Endodermal cell (in vitro differentiated cells): ENCODE results near the gene DOHH. TPM values are rescaled to one million over a fixed set of nuclear protein-coding genes. Genes with fewer than 3 reads are reported as not detected.

Source experiments
- DNase-seq: peaks from one replicate; pipeline ENCODE4 v3.0.0-alpha.2; 2017
- H3K27ac ChIP-seq: 2 replicates; pipeline ENCODE4 v1.5.1; 2013; ENCODE audit warnings: mild to moderate bottlenecking, low read depth, low read length, moderate library complexity
- H3K27me3 ChIP-seq: 2 replicates; pipeline ENCODE4 v1.6.1; 2013; ENCODE audit warnings: mild to moderate bottlenecking, low read length, moderate library complexity; ENCODE audit not compliant: insufficient read depth, control insufficient read depth, poor library complexity, severe bottlenecking
- H3K36me3 ChIP-seq: 2 replicates; pipeline ENCODE4 v1.7.0; 2013; ENCODE audit warnings: mild to moderate bottlenecking, low read length, moderate library complexity; ENCODE audit not compliant: control insufficient read depth, insufficient read depth
- H3K4me1 ChIP-seq: one replicate; pipeline ENCODE4 v1.7.0; 2013; ENCODE audit warnings: low read length; ENCODE audit not compliant: control insufficient read depth, insufficient read depth
- H3K4me3 ChIP-seq: 2 replicates; pipeline ENCODE4 v1.5.1; 2013; ENCODE audit warnings: mild to moderate bottlenecking, low read length, moderate library complexity
- H3K9ac ChIP-seq: 2 replicates; pipeline ENCODE4 v1.6.1; 2013; ENCODE audit warnings: mild to moderate bottlenecking, low read length, moderate library complexity; ENCODE audit not compliant: poor library complexity, severe bottlenecking; ENCODE audit errors: extremely low read depth
- H3K9me3 ChIP-seq: 2 replicates; pipeline ENCODE4 v1.6.1; 2013; ENCODE audit warnings: mild to moderate bottlenecking, low read length, moderate library complexity; ENCODE audit not compliant: control insufficient read depth
- H3K27ac Mint-ChIP-seq: 2 replicates; pipeline ENCODE4 v1.8.0; 2020; ENCODE audit warnings: mixed read lengths
- H3K27me3 Mint-ChIP-seq: 2 replicates; pipeline ENCODE4 v1.8.0; 2021; ENCODE audit warnings: mild to moderate bottlenecking, mixed read lengths; ENCODE audit not compliant: insufficient read depth
- H3K36me3 Mint-ChIP-seq: 2 replicates; pipeline ENCODE4 v1.8.0; 2020; ENCODE audit warnings: low read depth, mixed read lengths
- H3K4me1 Mint-ChIP-seq: 2 replicates; pipeline ENCODE4 v1.8.0; 2020; ENCODE audit warnings: mixed read lengths
- H3K4me3 Mint-ChIP-seq: 2 replicates; pipeline ENCODE4 v1.8.0; 2020; ENCODE audit warnings: mild to moderate bottlenecking, moderate library complexity, mixed read lengths
- H3K9me3 Mint-ChIP-seq: 2 replicates; pipeline ENCODE4 v1.8.0; 2020; ENCODE audit warnings: mild to moderate bottlenecking, mixed read lengths
- CTCF ChIP-seq: fragments of 200-600 bp; sonication (generic); conservative IDR thresholded peaks from 2 replicates; pipeline ENCODE4 v1.5.0; 2021; ENCODE audit warnings: antibody characterized with exemption, mild to moderate bottlenecking
- WGBS, 2 experiments: methylation state at CpG; one replicate each; pipeline versions ENCODE4 v1.1.5 to v1.1.7; 2013; ENCODE audit warnings: missing lambda C conversion rate in 2 of 2, mixed read lengths in 1 of 2; ENCODE audit not compliant: insufficient coverage in 1 of 2, insufficient read length in 1 of 2; 5-methylcytosine and 5-hydroxymethylcytosine counted together
- total RNA-seq, 2 donors: library from RNA; stranded (reverse); fragmentation: NEBNext Ultra II Directional in 1 of 2; extraction: Animal tissue kit (Norgen Biotek cat#: 25700) in 1 of 2; gene quantifications; 2 replicates in 1 of 2; 3 replicates in 1 of 2; pipeline ENCODE4 v1.2.1, GENCODE V29; 2021

The DOHH gene
- total RNA-seq, 2 donors from 2014 or later, result 13.4 to 14.3 TPM

GRCh38 chr19:3543150-3544057, 42.9 kb upstream of the DOHH start:
- Histone ChIP-seq H3K9me3 (no peaks in the 10 kb centered on the region), H3K4me1 (no peaks in the 10 kb centered on the region), H3K36me3 (peaks cover 23% of the 10 kb centered on the region), H3K4me3 (no peak overlapping the region), H3K27ac (no peak overlapping the region), H3K27me3 (no peaks in the 10 kb centered on the region), H3K9ac (no peak overlapping the region)
- H3K27me3 Mint-ChIP-seq, result no peaks in the 10 kb centered on the region
- 96 to 98% methylated on average over 18 to 47 of the region's 47 CpGs for WGBS, 2 experiments
- H3K4me1 Mint-ChIP-seq, result no peaks in the 10 kb centered on the region
- H3K9me3 Mint-ChIP-seq, result no peaks in the 10 kb centered on the region
- no peak for DNase-seq
- no peak for TF ChIP-seq CTCF
- H3K27ac Mint-ChIP-seq, result no peak overlapping the region
- H3K4me3 Mint-ChIP-seq, result no peak overlapping the region
- H3K36me3 Mint-ChIP-seq, result peaks cover 21% of the 10 kb centered on the region

- H3K4me3 Mint-ChIP-seq, result no peak overlapping the region
- no peak overlapping the region for H3K27ac Mint-ChIP-seq
- Histone ChIP-seq H3K9me3 (no peaks in the 10 kb centered on the region), H3K4me3 (no peak overlapping the region), H3K9ac (no peak overlapping the region), H3K4me1 (no peaks in the 10 kb centered on the region), H3K27me3 (no peaks in the 10 kb centered on the region), H3K27ac (no peak overlapping the region), H3K36me3 (peaks cover 25% of the 10 kb centered on the region)
- TF ChIP-seq CTCF, result no peak
- DNase-seq, result no peak
- H3K27me3 Mint-ChIP-seq, result no peaks in the 10 kb centered on the region
- WGBS, 2 experiments, result 100% methylated on average over 1 of the region's 1 CpG; no CpG with 5 or more reads in 1 of the 2 experiments
- no peaks in the 10 kb centered on the region for H3K9me3 Mint-ChIP-seq
- peaks cover 28% of the 10 kb centered on the region for H3K36me3 Mint-ChIP-seq
- H3K4me1 Mint-ChIP-seq, result no peaks in the 10 kb centered on the region
Observed at GRCh38 chr19:3539756-3540118, 39.3 kb upstream of the DOHH start.

- Mint-ChIP-seq H3K4me1 (no peaks in the 10 kb centered on the region), H3K36me3 (peaks cover 33% of the 10 kb centered on the region), H3K9me3 (no peaks in the 10 kb centered on the region), H3K4me3 (no peak within 1 kb of the TSS), H3K27ac (no peak within 1 kb of the TSS), H3K27me3 (no peaks in the 10 kb centered on the region)
- no peaks in the 10 kb centered on the region for H3K9me3 ChIP-seq
- no peak for TF ChIP-seq CTCF
- no peak within 1 kb of the TSS for H3K27ac ChIP-seq
- H3K9ac ChIP-seq, result no peak within 1 kb of the TSS
- peak; percentile 69 for DNase-seq
- peaks cover 25% of the 10 kb centered on the region for H3K36me3 ChIP-seq
- H3K4me3 ChIP-seq, result no peak within 1 kb of the TSS
- WGBS, 2 experiments, result 85% methylated on average over 19 to 28 of the region's 28 CpGs
- no peaks in the 10 kb centered on the region for H3K4me1 ChIP-seq
- H3K27me3 ChIP-seq, result no peaks in the 10 kb centered on the region
Observed at GRCh38 chr19:3538965-3539755, 38.7 kb upstream of the DOHH start, which contains the start of gene TEKTIP1. Gene TEKTIP1 (plus strand): TSS chr19:3539174. CDS start chr19:3539178, 4 bp downstream.
